Stimulated activated CD4-positive, alpha-beta T cell treated with anti-CD3 and anti-CD28 coated beads, Interleukin-4, amount 100 ng/mL, for 24 hours (primary cell): ENCODE measurements around the gene STX4.

Experiments
- DNase-seq: peaks from one replicate; pipeline ENCODE4 v3.0.0-alpha.2; 2020

Gene STX4

GRCh38 chr16:31085411-31085810 is 52.1 kb downstream of the STX4 start:
- DNase-seq, result no peak

DNA sequence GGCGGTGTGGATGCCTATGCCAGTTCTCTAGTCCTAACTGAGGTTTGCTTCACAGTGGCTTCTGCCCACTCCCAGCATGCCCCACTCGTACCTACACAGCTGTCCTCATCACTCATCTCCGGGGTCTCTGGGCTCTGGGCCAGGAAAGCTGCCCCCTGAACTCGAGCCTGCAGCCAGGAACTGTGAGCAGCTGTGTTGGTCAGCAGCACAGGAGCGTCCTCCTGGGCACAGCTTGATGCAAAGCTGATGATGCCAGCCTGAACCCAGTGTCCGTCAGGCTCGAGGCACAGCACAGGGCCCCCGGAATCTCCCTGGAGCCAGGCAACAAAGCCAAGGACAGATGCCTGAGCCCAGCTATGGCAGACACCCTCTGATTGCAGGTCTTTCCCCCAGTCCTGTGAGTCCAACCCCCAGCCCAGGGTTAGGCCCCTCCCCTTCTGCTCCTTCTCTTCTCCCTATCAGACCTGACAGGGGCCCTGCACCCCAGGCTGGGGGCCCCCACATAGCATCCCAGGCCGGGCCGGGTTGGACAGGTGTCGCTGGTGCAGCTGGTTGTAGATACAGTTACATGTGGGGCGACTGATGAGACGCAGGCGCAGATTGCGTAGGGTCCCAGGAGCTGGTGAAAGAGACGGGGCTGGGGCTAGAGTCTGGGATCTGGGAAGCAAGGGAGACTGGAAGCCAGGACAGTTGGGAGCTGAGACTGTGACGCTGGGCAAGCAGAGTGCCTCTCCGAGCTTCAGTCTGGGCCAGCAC is 52.7 kb downstream of the STX4 start:
- DNase-seq, result no peak

- no peak for DNase-seq
Observed at GRCh38 chr16:31086629-31086906, 53.2 kb downstream of the STX4 start.

DNA sequence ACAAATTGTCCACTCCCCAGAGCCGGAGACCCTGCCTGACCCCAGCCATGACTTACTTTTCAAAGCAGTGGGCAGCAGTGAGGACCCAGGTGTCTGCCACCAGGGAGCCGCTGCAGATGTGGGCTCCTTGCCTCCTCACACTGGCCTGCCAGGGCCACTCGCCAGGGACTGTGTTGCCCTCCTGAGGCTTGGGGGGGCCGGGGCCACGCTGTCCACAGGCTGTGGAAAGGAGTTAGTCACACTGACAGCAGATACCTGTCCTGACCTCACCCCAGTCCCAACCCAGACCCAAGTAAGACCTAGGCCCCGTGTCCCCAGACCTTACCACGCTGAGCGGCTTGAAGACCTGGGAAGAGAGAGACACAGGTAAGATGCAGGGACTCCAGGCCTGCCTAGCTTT is 54.1 kb downstream of the STX4 start:
- no peak for DNase-seq

DNA sequence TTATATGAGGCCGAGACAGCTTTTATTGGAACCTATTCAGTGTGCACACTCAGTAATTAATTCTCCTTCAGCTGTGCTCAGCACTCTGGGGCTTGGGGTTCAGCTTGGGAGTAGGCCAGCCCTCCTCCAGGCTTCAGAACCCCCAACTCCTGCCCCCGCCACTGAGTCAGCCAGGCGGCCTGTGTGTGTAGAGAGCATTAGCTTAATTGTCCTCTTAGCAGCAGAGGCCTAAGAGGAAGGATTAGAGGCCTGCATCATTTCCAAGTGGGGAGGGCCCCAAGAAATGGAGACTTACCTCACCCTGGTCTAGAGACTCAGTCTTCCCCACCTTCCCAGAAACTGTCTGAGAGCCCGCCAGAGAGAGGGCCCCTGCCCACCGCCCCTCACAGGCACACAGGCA is 54.6 kb downstream of the STX4 start:
- no peak for DNase-seq

- no peak for DNase-seq
Observed at GRCh38 chr16:31088459-31089183, 55.3 kb downstream of the STX4 start, which contains the start of gene PRSS53. TSS of gene PRSS53 (minus strand) at chr16:31088943. CDS start at chr16:31088809, 134 bp downstream.

DNA sequence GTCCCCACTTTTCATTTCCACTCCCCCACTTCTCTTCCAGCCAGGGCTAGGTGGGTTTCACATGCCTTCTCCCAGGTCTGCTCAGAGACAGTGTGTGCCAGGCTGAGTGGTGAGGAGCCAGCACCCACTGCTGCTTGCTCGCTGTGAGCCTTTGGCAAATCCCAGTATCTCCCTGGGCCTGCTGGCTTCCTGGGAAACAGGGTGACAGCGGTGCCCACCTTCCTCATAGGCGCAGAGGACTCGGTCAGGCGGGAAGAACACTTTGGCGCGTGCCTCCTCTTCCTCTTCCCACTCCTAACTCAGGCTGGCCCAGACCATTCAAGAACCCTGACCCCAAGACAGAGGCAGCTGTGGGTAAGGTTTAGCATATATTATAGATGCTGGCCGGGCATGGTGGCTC is 55.8 kb downstream of the STX4 start:
- DNase-seq, result no peak
